Sigmoid colon (tissue), 4 donors: ENCODE data around the gene CEP152.

Experiments used
- EP300 ChIP-seq, 4 donors: sonication (generic); formaldehyde crosslinking; IDR thresholded peaks; one replicate each; pipeline ENCODE4 v1.6.1; 2017; ENCODE audit warnings: antibody characterized with exemption in 4 of 4
- POLR2AphosphoS5 ChIP-seq, 4 donors: sonication (generic); formaldehyde crosslinking; IDR thresholded peaks; one replicate each; pipeline ENCODE4 v1.6.1; 2017; ENCODE audit warnings: antibody characterized with exemption in 4 of 4
- TF ChIP-seq, protein P1 (sequence below), 4 experiments: fragments of 450-650 bp in 3 of 4; fragments of 200-600 bp in 1 of 4; IDR thresholded peaks; one replicate each; pipeline ENCODE4 v1.5.1; 2016 to 2019; ENCODE audit warnings: antibody characterized with exemption in 4 of 4, mild to moderate bottlenecking in 3 of 4, moderate library complexity in 2 of 4

DNA sequence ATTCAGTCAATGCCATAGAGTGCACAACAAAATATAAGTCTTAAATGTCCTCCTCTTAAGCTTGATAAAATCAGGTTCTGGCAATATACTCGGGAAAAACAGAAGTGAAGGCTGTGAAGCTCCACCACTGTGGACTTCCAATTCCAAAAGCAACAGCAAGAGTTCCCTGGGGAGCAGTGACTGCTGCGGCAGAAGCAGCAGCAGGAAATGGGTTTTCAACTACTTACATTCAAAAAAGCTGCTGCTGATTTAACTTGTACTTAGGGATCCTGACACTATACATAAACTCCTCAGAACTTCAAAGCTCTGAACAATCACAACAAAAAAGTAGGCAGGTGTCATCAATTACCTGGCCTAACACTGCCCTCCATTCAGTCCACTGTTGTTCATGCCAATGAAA, 4.7 kb downstream of the CEP152 start:
- TF ChIP-seq, protein P1, sequence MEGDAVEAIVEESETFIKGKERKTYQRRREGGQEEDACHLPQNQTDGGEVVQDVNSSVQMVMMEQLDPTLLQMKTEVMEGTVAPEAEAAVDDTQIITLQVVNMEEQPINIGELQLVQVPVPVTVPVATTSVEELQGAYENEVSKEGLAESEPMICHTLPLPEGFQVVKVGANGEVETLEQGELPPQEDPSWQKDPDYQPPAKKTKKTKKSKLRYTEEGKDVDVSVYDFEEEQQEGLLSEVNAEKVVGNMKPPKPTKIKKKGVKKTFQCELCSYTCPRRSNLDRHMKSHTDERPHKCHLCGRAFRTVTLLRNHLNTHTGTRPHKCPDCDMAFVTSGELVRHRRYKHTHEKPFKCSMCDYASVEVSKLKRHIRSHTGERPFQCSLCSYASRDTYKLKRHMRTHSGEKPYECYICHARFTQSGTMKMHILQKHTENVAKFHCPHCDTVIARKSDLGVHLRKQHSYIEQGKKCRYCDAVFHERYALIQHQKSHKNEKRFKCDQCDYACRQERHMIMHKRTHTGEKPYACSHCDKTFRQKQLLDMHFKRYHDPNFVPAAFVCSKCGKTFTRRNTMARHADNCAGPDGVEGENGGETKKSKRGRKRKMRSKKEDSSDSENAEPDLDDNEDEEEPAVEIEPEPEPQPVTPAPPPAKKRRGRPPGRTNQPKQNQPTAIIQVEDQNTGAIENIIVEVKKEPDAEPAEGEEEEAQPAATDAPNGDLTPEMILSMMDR (IDR thresholded peaks at IDR 0.05): no peak
- TF ChIP-seq POLR2AphosphoS5 (IDR thresholded peaks at IDR 0.05) (no peak), EP300 (IDR thresholded peaks at IDR 0.05) (no peak)
